ENCODE results near the gene CIT.

DNA sequence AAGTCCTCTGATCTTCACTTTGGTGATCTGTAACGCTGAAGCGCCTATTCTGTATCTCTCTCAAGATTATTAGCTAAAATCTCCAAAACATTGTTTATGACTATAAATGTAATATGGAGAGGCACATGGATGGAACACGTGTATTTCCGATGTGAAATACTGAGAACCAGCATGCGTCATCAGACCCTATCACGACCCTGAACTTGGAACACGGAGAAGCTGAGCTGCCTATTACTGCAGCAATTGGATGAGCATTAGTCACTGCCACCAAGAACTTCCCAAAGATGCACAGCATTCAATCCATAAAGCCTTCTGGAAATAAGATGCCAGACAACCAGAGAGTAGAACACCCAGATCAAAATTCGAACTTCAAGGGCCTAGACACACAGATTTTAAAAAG lies 147.2 kb downstream of the CIT start:
- TF ChIP-seq, protein P1, sequence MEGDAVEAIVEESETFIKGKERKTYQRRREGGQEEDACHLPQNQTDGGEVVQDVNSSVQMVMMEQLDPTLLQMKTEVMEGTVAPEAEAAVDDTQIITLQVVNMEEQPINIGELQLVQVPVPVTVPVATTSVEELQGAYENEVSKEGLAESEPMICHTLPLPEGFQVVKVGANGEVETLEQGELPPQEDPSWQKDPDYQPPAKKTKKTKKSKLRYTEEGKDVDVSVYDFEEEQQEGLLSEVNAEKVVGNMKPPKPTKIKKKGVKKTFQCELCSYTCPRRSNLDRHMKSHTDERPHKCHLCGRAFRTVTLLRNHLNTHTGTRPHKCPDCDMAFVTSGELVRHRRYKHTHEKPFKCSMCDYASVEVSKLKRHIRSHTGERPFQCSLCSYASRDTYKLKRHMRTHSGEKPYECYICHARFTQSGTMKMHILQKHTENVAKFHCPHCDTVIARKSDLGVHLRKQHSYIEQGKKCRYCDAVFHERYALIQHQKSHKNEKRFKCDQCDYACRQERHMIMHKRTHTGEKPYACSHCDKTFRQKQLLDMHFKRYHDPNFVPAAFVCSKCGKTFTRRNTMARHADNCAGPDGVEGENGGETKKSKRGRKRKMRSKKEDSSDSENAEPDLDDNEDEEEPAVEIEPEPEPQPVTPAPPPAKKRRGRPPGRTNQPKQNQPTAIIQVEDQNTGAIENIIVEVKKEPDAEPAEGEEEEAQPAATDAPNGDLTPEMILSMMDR (IDR thresholded peaks at IDR 0.05) = no peak
- TF ChIP-seq POLR2AphosphoS5 (IDR thresholded peaks at IDR 0.05; ENCODE audit: insufficient read depth in 1 of 2, low read depth in 1 of 2) = no peak
- no peak for TF ChIP-seq POLR2A (IDR thresholded peaks at IDR 0.05)

Data from vagina (tissue), 2 donors.